Adipocyte (in vitro differentiated cells): ENCODE data around the gene CYTH3.
"Not testable (repeated sequence)": the region's sequence is repeated elsewhere in the genome, so short reads cannot be mapped to it uniquely, and the experiment has no call there.

ENCODE experiments used
- DNase-seq: peaks from one replicate; pipeline ENCODE4 v3.0.0-alpha.2; 2015; ENCODE audit warnings: low read depth
- H3K27me3 ChIP-seq: replicated peaks from 2 replicates; pipeline ENCODE4 v1.7.0; 2013; ENCODE audit warnings: mild to moderate bottlenecking, low read length, moderate library complexity; ENCODE audit not compliant: control insufficient read depth, insufficient read depth
- H3K36me3 ChIP-seq: 2 replicates; pipeline ENCODE4 v1.7.0; 2013; ENCODE audit warnings: low read length, mild to moderate bottlenecking, moderate library complexity; ENCODE audit not compliant: control insufficient read depth, insufficient read depth, severe bottlenecking
- H3K4me1 ChIP-seq: 2 replicates; pipeline ENCODE4 v1.7.0; 2013; ENCODE audit warnings: mild to moderate bottlenecking, low read length, moderate library complexity; ENCODE audit not compliant: control insufficient read depth, insufficient read depth
- H3K4me3 ChIP-seq: 2 replicates; pipeline ENCODE4 v1.7.0; 2013; ENCODE audit warnings: mild to moderate bottlenecking, low read length, moderate library complexity
- H3K9ac ChIP-seq: 2 replicates; pipeline ENCODE4 v1.7.0; 2013; ENCODE audit warnings: mild to moderate bottlenecking, low read length, moderate library complexity
- H3K9me3 ChIP-seq: 2 replicates; pipeline ENCODE4 v1.7.0; 2013; ENCODE audit warnings: mild to moderate bottlenecking, low read length, moderate library complexity; ENCODE audit not compliant: control insufficient read depth

The CYTH3 gene

GRCh38 chr7:6226194-6226799 is 46.1 kb downstream of the CYTH3 start:
- DNase-seq, result peak; percentile 83

GRCh38 chr7:6223411-6223810 is 49.0 kb downstream of the CYTH3 start:
- DNase-seq, H3K36me3 ChIP-seq, H3K9ac ChIP-seq, H3K4me3 ChIP-seq, H3K27me3 ChIP-seq, H3K9me3 ChIP-seq: not testable (repeated sequence)
- peaks cover 60% of the 10 kb centered on the region for H3K4me1 ChIP-seq

More at GRCh38 chr7:6226194-6226799, 46.1 kb downstream of the CYTH3 start:
- H3K9ac ChIP-seq, result no peak overlapping the region
- no peaks in the 10 kb centered on the region for H3K27me3 ChIP-seq
- no peaks in the 10 kb centered on the region for H3K9me3 ChIP-seq
- peak overlapping the region; percentile 14 for H3K4me3 ChIP-seq
- H3K36me3 ChIP-seq, result no peaks in the 10 kb centered on the region
- H3K4me1 ChIP-seq, result peaks cover 48% of the 10 kb centered on the region

DNA sequence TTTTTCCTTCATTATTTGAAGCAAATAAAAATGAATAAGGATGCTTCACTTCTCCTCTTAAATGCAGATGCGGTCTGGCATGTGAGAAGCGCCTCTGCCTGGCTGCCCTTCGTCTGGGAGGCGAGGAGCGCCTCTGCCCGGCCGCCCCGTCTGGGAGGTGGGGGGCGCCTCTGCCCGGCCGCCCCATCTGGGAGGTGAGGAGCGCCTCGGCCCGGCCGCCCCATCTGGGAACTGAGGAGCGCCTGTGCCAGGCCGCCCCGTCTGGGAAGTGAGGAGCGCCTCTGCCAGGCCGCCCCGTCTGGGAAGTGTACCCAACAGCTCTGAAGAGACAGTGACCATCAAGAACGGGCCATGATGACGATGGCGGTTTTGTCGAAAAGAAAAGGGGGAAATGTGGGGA is 49.4 kb downstream of the CYTH3 start:
- not testable (repeated sequence) for H3K9ac ChIP-seq, H3K27me3 ChIP-seq, H3K4me3 ChIP-seq, H3K36me3 ChIP-seq, H3K9me3 ChIP-seq, DNase-seq
- H3K4me1 ChIP-seq, result peaks cover 60% of the 10 kb centered on the region

GRCh38 chr7:6221340-6222319 is 50.8 kb downstream of the CYTH3 start:
- Histone ChIP-seq H3K4me1 (peaks cover 54% of the 10 kb centered on the region), H3K36me3 (no peaks in the 10 kb centered on the region), H3K9ac (no peak overlapping the region), H3K4me3 (no peak overlapping the region), H3K9me3 (no peaks in the 10 kb centered on the region), H3K27me3 (no peaks in the 10 kb centered on the region)
- no peak for DNase-seq

DNA sequence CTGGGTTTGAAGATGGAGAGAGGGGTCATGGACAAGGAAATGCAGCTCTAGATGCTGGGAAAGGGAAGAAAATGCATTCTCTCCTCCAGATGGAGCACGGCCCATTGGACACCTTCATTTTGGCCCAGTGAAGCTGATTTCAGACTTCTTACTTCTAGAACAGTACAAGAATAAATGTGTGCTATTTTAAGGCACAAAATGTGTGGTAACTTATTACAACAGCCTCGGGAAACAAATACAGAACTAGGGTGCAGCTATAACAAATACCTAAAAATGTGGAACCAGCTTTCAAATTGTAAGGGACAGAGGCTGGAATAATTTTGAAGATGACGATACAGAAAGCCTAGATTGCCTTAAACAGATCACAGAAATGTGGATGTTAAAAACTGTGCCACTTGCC is 54.1 kb downstream of the CYTH3 start:
- Histone ChIP-seq H3K27me3 (no peaks in the 10 kb centered on the region), H3K4me3 (no peak overlapping the region), H3K9me3 (no peaks in the 10 kb centered on the region), H3K36me3 (no peaks in the 10 kb centered on the region), H3K9ac (no peak overlapping the region), H3K4me1 (peaks cover 41% of the 10 kb centered on the region)
- no peak for DNase-seq

GRCh38 chr7:6212008-6212407 is 60.4 kb downstream of the CYTH3 start:
- Histone ChIP-seq H3K4me3 (no peak overlapping the region), H3K36me3 (no peaks in the 10 kb centered on the region), H3K27me3 (no peaks in the 10 kb centered on the region), H3K4me1 (peaks cover 22% of the 10 kb centered on the region), H3K9ac (no peak overlapping the region), H3K9me3 (no peaks in the 10 kb centered on the region)
- DNase-seq, result no peak

DNA sequence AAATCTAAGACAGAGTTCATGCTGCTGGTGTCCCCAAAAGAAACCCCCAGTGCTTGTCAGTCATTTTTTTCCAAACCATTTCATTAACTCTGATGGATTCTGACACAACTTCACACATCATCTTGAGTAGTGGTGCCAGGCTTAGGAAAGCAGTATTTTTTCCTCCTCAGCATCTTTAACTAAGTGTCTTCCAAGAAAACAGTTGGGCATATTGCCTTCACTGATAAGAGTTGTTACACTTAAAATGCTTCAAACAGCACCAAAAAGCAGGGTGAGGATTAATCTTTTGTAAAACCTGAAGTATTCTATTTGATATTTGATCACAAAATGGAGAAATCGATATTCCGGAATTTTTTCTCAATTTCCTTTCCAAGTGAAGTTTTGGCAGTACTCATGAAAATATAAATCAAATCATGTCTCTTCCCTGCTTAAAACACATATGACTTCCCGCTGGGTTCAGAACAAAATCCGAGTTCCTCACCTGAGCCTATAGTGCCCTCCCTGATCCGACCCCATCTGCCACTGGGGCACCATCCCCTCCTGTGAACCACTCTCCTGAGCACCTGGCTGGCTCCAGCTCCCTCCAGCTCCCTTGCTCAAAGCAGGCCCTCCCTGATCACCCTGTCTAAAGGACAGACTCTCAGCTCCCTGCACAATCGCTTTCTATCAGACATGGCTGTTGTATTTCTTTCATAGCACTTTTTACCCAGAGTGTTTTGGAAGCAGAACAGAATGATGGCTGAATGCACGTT is 61.6 kb downstream of the CYTH3 start:
- Histone ChIP-seq H3K36me3 (no peaks in the 10 kb centered on the region), H3K4me3 (no peak overlapping the region), H3K9ac (no peak overlapping the region), H3K9me3 (no peaks in the 10 kb centered on the region), H3K27me3 (no peaks in the 10 kb centered on the region), H3K4me1 (peaks cover 28% of the 10 kb centered on the region)
- DNase-seq, result no peak

- Histone ChIP-seq H3K9ac (no peak overlapping the region), H3K4me3 (peak overlapping the region; percentile 18), H3K27me3 (no peaks in the 10 kb centered on the region), H3K36me3 (no peaks in the 10 kb centered on the region), H3K9me3 (no peaks in the 10 kb centered on the region), H3K4me1 (peaks cover 42% of the 10 kb centered on the region)
- DNase-seq, result no peak
These were observed 63.1 kb downstream of the CYTH3 start for GRCh38 chr7:6209340-6209739.

GRCh38 chr7:6208573-6209328 is 63.7 kb downstream of the CYTH3 start:
- Histone ChIP-seq H3K9ac (no peak overlapping the region), H3K4me3 (peak overlapping the region; percentile 18), H3K4me1 (peaks cover 46% of the 10 kb centered on the region), H3K36me3 (no peaks in the 10 kb centered on the region), H3K9me3 (no peaks in the 10 kb centered on the region), H3K27me3 (no peaks in the 10 kb centered on the region)
- DNase-seq, result no peak

DNA sequence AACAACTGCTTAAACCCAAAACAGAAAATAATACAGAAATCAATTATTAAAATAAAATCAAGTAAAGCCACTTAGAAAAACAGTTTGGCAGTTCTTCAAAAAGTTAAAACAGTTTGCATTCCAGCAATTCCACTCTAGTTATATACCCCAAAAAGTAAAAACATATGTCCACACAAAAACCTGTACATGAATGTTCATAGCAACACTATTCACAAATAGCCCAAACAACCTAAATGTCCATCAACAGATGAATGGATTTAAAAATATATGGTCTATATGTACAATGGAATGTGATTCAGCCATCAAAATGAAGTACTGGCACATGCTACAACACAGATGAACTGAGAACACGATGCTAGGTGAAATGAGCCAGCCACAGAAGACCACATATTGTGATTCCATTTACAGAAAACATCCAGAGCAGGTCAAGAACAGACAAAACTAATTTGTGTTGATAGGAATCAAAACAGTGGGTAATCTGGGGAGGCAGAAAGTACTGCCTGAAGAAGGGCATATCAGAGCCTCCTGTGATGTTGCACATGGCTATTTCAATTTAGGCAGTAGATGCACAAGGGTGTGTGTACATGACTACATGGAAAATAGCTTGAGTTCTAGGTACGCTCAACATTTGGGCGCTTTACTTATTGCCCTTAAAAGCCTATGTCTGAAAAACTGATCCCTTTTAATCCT is 66.3 kb downstream of the CYTH3 start:
- no peaks in the 10 kb centered on the region for H3K9me3 ChIP-seq
- no peak overlapping the region for H3K9ac ChIP-seq
- H3K4me3 ChIP-seq, result no peak overlapping the region
- H3K4me1 ChIP-seq, result peaks cover 48% of the 10 kb centered on the region
- H3K36me3 ChIP-seq, result peaks cover under 1% of the 10 kb centered on the region
- no peaks in the 10 kb centered on the region for H3K27me3 ChIP-seq
- peak; percentile 65 for DNase-seq
